ENCODE data around the gene MANEA.

Gene MANEA

DNA sequence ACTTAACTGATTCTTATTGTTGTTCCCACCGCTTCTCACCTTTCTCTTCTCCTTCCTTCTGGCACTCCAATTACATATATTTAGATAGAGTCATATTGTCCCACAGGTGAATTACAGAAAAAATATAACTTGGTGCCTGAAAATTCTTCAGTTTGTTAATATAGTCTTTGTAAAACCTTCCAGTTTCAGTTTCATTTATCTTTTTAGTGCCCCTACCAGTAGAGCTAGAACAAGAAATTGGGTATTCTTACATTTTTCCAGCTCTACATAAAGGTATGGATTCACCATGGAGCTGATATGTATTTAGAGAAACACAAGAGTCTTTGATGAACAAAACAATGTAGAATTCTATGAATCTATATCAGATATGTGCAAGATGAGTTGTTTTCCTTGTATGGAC, 10.7 kb downstream of the MANEA start:
- no peak for DNase-seq (ENCODE audit: low read depth in 2 of 2)

DNA sequence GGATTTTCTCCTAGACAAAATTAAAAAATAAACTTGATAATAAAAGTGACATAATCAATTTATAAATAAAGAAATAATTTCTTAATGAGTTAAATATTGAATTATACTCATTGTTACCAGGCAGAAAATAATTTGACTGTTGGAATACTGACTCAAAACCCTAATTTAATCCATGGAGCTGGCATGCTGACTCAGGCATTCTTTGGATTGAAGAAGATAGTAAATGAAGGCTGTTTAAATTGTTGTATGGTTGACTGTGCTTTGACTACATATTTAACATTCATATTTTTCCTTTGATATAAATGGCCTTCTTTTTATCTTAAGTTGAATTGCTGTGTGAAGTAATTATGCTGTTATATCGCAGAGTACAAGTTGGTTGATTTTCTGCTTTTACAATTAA, 11.7 kb downstream of the MANEA start:
- DNase-seq (ENCODE audit: low read depth in 2 of 2), result no peak

DNA sequence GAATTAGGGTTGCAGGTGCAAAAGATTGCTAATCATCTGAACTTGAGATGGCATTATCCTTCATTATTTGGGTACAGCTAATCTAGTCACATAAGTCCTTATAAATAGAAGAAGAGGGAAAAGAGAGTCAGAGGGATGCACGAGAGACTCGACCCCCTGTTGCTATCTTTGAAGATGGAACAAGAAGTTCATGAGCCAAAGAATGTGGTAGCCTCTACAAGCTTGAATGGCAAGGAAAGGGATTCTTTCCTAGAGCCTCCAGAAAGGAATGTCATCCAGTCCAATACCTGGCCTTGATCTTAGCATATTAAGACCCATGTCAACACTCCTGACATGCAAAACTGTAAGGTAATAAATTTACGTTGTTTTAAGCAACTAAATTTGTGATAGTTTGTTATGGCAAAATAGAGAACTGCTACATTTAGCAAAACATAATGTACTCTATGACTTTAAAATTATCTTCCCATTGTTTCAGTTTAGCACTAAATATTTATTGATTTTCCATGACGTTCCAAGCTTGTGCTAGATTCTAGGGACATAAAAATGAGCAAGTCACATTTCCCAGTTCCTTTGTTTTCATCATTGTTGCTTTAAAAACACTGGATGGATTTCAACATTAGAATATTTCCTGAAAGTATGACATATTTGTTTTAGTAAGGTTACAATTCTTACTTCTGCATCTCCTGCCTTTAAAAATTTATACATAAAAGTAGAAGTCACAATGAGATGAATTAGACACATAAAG, 12.7 kb downstream of the MANEA start:
- DNase-seq (ENCODE audit: low read depth in 2 of 2), result no peak

DNA sequence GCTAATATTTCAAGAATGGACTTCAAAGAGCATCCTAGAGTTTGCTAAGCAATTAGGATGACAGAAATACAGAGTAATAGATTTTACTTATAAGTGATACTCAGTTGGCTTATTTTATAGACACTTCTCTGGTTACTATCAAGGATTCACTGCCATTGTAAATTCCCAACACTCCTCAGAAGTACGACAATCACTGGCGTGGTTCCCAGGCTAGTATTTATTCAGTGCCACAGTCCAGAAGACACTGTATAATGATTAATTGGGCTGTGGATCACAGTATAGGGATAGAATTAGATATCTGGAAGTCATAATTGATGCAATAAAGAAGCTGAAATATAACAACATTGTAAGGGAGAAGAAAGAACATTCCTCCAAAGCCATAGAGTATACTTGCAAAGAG, 15.7 kb downstream of the MANEA start:
- DNase-seq (ENCODE audit: low read depth in 2 of 2), result no peak

DNA sequence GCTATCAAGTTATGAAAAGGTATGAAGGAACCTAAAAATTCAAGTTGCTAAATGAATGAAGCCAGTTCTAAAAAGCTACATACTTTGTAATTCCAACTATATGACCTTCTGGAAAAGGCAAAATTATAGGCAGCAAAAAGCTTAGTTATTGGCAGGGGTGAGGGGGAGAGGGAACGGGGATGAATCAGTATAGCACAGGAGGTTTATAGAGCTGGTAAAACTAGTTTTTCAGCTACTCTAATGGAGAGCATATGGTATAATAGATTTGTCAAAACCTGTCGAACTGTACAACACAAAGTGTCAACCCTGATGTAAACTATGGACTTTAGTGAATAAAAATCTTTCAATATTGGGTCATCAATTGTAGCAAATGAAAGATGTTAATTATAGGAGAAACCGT, 18.7 kb downstream of the MANEA start:
- no peak for DNase-seq (ENCODE audit: low read depth in 2 of 2)

DNA sequence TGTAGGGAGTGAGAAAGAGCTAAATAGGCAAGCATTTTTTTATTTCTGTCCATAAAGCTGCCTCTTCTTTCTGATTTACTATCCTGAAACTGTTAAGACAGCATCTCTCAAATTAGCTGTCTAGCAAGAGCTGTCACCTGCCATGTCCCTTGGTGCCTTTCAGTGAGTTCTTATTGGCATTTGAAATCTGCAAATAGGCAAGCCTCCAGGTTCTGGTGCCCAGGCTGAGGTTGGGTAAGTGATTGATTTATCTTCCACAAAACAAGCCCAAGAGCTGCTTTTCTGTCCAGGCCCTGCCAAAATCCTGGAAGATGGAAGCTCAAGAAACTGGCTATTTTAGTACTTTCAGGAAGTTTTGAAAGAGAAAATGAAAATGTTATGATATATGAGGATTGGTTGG, 22.4 kb downstream of the MANEA start:
- DNase-seq (ENCODE audit: low read depth in 2 of 2), result no peak

DNA sequence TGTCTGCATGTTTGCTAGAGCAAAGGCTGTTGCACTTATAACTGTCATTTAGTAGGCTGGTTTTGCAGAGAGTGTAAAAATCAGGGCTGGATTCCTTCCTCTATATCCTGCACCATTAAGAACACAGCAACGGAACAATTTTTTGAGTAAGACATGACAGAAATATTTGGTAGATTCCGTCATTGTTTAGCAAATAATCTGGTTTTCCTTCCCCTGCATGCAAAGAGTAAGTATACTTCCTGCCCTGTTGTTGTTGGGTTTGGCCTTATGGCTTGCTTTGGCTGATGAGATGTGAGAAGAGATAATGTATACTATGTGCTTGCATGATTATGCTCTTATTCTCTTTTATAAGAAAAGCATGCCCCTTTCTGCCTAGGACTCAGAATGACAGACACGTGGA, 23.8 kb downstream of the MANEA start:
- DNase-seq (ENCODE audit: low read depth in 2 of 2), result no peak

DNA sequence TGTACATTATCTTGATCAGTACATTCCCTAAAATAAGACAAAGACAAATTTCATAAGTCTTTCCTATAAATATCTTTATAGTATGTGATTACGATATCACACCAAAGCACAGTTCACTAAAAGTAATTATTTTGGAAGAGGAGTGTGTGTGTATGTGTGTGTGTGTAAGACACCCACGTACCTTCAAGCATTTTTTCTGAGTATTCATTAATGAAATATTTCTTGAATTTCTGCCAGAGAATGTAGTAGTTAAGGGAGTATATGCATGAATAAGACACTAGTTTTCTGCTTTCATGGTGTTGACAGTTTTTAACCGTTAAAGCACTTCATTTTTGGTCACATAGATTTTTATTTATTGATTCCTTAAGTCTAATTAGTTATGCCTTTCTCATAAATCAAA, 36.8 kb downstream of the MANEA start:
- no peak for DNase-seq (ENCODE audit: low read depth in 2 of 2)

DNA sequence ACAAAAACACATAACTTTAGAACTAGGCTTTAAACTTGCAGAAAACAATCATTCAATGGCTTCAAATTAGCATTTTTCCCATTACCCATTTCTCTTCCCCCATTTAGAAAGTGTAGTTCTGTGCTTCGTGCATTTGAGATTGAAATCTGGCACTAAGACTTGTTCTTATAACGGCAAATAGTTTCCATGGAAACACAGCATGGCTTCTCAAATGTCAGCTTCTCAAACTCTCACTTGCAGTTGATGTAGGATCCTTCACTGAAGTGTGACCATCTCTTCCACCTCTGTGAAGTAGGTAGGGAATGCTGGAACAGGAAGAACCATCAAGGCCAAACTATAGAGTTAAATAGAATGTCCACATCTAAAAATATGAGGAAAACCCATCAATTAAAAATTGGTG, 52.2 kb downstream of the MANEA start:
- DNase-seq (ENCODE audit: low read depth in 2 of 2), result no peak

DNA sequence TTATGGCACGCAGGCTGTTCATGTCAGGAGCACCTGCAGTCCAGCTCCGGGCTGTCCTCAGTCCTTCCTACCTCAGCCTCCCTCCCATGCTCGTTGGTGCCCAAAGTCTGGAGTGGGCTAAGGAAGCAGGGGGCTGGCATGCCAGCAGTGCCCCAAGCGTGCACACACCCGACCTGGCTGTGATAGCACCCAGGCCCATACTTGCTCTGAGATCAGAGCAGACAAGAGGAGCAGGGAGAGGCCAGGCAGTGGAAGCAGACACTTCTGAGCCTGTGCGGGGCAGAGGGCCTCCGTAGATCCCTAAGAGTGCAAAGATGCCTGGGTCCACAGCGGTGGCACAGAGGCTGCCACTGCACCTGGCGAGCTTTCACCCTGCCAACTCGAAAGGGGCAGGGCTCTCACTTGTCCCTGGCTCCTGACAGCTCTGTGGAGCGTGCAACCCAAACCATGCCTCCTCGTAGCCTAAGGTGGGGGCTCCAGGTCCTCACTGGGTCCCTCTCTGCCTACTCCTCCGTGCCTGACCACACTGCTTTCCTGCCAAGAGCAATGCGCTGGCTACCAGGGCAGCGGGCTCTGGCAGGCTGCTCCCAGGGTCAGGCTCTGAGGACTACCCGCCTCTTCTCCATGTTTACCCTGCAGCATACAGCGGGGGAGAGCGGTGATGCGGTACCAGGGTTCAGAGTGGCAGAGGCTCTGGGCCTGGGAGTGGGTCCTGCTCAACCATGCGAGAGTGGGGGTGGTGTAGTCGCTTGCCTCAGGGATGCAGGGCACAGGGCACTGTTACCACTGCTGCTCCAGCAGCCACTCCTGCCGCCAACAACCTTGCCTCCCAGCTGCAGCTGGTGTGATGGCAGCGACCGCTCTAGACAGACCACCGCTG, 59.5 kb downstream of the MANEA start:
- DNase-seq (ENCODE audit: low read depth in 2 of 2), result no peak

DNA sequence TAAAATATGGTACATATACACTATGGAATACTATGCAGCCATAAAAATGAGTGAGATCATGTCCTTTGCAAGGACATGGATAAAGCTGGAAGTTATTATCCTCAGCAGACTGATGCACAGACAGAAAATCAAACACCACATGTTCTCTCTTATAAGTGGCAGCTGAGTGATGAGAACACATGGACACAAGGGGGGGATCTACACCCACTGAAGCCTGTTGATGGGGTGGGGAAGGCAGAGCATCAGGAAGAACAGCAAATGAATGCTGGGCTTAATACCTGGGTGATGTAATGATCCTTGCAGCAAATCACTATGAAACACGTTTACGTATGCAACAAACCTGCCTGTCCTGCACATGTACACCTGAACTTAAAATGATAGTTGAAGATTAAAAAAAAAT, 71.3 kb downstream of the MANEA start:
- no peak for DNase-seq (ENCODE audit: low read depth in 2 of 2)

DNA sequence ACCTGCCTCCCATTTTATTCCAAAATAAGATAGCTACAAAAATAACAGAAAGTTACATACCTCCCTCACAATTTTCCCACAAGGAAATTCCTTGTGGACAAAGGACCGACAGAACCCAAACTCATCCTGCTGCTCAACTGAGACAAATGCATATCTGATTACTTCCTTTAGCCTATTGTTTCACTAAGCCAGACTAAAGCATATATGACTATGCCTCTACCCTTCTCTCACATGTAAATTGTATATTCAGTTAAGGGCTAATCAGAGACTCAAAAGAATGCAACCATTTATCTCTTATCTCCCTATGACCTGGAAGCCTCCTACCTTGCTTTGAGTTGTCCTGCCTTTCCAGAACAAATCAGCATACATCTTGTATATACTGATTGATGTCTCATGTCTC, 72.1 kb downstream of the MANEA start:
- no peak for DNase-seq (ENCODE audit: low read depth in 2 of 2)

DNA sequence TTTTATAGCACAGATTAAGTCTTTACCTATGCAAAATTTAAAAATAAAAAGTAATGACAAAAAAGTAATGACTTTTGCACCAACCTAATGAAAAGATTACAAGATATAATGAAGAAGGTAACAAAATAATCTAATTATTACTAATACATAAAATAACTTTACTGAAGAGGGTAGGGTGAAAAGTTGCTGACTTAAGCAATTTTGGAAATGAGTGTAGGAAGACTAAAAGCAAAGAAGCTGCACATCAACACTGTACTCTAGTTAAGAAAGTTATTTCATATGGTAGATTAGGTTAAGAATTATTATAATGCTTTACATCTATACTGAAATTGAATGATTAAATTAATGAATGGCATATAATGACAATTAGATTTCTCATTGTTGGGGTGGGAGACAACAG, 76.8 kb downstream of the MANEA start:
- DNase-seq (ENCODE audit: low read depth in 2 of 2), result no peak

DNA sequence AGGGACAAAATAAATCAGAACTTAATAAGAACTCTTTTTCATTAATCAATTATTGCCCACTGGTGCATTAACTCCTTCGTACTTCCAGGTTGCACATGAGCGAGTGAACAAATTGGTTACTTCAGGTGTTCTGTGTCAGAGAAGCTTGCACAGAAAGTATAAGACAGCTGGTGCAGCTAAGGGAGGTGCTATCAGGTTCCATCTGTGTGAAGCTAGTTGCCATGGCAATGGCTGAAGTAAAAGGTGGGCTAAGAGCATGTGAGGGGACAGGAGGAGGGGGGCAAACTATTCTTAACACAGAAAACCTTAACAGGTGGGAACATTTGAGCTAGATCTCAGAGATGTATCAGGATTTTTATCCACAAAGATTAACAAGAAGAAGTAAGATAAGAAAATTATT, 81.6 kb downstream of the MANEA start:
- no peak for DNase-seq (ENCODE audit: low read depth in 2 of 2)

Measured in stimulated activated CD4-positive, alpha-beta T cell treated with anti-CD3 and anti-CD28 coated beads, Interleukin-1b, Interleukin-23, amount 100 ng/mL, for 1 hour (primary cell).